Measurements from ENCODE around the gene SLFN11.
"Not testable (repeated sequence)": the region's sequence is repeated elsewhere in the genome, so short reads cannot be mapped to it uniquely, and the experiment has no call there.

SLFN11 gene

GRCh38 chr17:35373534-35373983, at the start of gene SLFN11:
TSS of gene SLFN11 (minus strand) at chr17:35373621. CDS start at chr17:35363807, 9,814 bp downstream.
- peak; percentile 74 for DNase-seq

GRCh38 chr17:35421069-35421468, 47.6 kb upstream of the SLFN11 start:
- not testable (repeated sequence) for DNase-seq

GRCh38 chr17:35416659-35417058, 43.2 kb upstream of the SLFN11 start:
- no peak for DNase-seq

GRCh38 chr17:35414707-35415106, 41.3 kb upstream of the SLFN11 start:
- DNase-seq = not testable (repeated sequence)

GRCh38 chr17:35414247-35414646, 40.8 kb upstream of the SLFN11 start:
- DNase-seq = no peak

GRCh38 chr17:35407531-35407930, 34.1 kb upstream of the SLFN11 start:
- DNase-seq = no peak

- DNase-seq = no peak
These were observed 33.1 kb upstream of the SLFN11 start for GRCh38 chr17:35406568-35406967.

- no peak for DNase-seq
These were observed 30.9 kb upstream of the SLFN11 start for GRCh38 chr17:35404360-35404759.

GRCh38 chr17:35393783-35394182, 20.4 kb upstream of the SLFN11 start:
- DNase-seq = not testable (repeated sequence)

GRCh38 chr17:35390663-35391062, 17.2 kb upstream of the SLFN11 start:
- DNase-seq = no peak

- DNase-seq = no peak
These were observed 16.7 kb upstream of the SLFN11 start for GRCh38 chr17:35390156-35390555.

GRCh38 chr17:35387496-35387895, 14.1 kb upstream of the SLFN11 start:
- no peak for DNase-seq

- DNase-seq = no peak
These were observed 4.3 kb upstream of the SLFN11 start for GRCh38 chr17:35377706-35378105.

- DNase-seq = no peak
These were observed 3.6 kb upstream of the SLFN11 start for GRCh38 chr17:35377068-35377467.

- DNase-seq = no peak
These were observed 2.8 kb upstream of the SLFN11 start for GRCh38 chr17:35376245-35376644.

GRCh38 chr17:35374766-35375344, 1.4 kb upstream of the SLFN11 start:
- DNase-seq = no peak

GRCh38 chr17:35373984-35374765, 754 bp upstream of the SLFN11 start:
- DNase-seq = peak; percentile 9

- no peak for DNase-seq
These were observed 431 bp downstream of the SLFN11 start for GRCh38 chr17:35372846-35373533.

GRCh38 chr17:35371934-35372333, 1.5 kb downstream of the SLFN11 start:
- DNase-seq = no peak

GRCh38 chr17:35368081-35368830, 5.2 kb downstream of the SLFN11 start:
- DNase-seq = no peak

GRCh38 chr17:35361027-35361426, 12.4 kb downstream of the SLFN11 start:
- DNase-seq = no peak

- DNase-seq = no peak
These were observed 14.0 kb downstream of the SLFN11 start for GRCh38 chr17:35359398-35359797.

GRCh38 chr17:35352284-35352683, 21.1 kb downstream of the SLFN11 start:
- no peak for DNase-seq
